Esophagus squamous epithelium (tissue), 5 donors: ENCODE data around the gene UNC79. TPM values are rescaled to one million over a fixed set of nuclear protein-coding genes. Genes with fewer than 3 reads are reported as not detected.

Experiments used
- DNase-seq: peaks from one replicate; lab custom pipeline; 2025; lab: John Stamatoyannopoulos, UW
- H3K27ac ChIP-seq, 4 donors: fragments of 200-600 bp; sonication (generic); one replicate each; pipeline ENCODE4 v1.5.1; 2016 to 2019; ENCODE audit warnings: mild to moderate bottlenecking in 1 of 4
- H3K27me3 ChIP-seq, 4 donors: fragments of 200-600 bp; sonication (generic); 1 replicate in 3 of 4; 2 replicates in 1 of 4; pipeline versions ENCODE4 v1.5.1 to v1.6.0; 2017 to 2021; ENCODE audit warnings: antibody characterized with exemption in 1 of 4
- H3K36me3 ChIP-seq, 3 donors: fragments of 200-600 bp; sonication (generic); one replicate each; pipeline ENCODE4 v1.5.1; 2016 to 2019
- H3K4me1 ChIP-seq, 3 donors: fragments of 200-600 bp; sonication (generic); one replicate each; pipeline ENCODE4 v1.5.1; 2017 to 2019
- H3K4me3 ChIP-seq, 4 donors: fragments of 200-600 bp; sonication (generic); 1 replicate in 3 of 4; 2 replicates in 1 of 4; pipeline ENCODE4 v1.5.1; 2016 to 2019; ENCODE audit warnings: mild to moderate bottlenecking in 2 of 4, moderate library complexity in 1 of 4
- H3K9me3 ChIP-seq, 3 donors: fragments of 200-600 bp; sonication (generic); one replicate each; pipeline ENCODE4 v1.5.1; 2016 to 2019
- POLR2A ChIP-seq, 4 donors: fragments of 450-650 bp; IDR thresholded peaks; one replicate each; pipeline ENCODE4 v1.6.1; 2017; ENCODE audit warnings: antibody characterized with exemption in 4 of 4, mild to moderate bottlenecking in 4 of 4, moderate library complexity in 3 of 4
- WGBS, 2 donors: methylation state at CpG; one replicate each; pipeline ENCODE4 v1.1.5; 2018; 5-methylcytosine and 5-hydroxymethylcytosine counted together
- intact Hi-C: fragments of 100-400 bp; cut with DNase I; formaldehyde crosslinking; loops from one replicate; pipeline ENCODE4 v1.15.0; 2022
- total RNA-seq, 4 donors: library from RNA; depleted of rRNA; stranded (reverse); fragments of >200 nt; gene quantifications; one replicate each; pipeline ENCODE4 v1.1.0, GENCODE V29; 2016
- TF ChIP-seq, protein P1 (sequence below), 6 experiments: fragments of 450-650 bp in 4 of 6; fragments of 200-600 bp in 2 of 6; sonication (generic) in 2 of 6; IDR thresholded peaks; one replicate each; pipeline ENCODE4 v1.5.1; 2016 to 2019; ENCODE audit warnings: antibody characterized with exemption in 6 of 6, mild to moderate bottlenecking in 4 of 6, moderate library complexity in 4 of 6
- donor health status: DM: yes; HTN: yes; CAD: no.

Gene UNC79
- total RNA-seq, 4 donors from 2014 or later: under 0.01 TPM; not detected in 3

DNA sequence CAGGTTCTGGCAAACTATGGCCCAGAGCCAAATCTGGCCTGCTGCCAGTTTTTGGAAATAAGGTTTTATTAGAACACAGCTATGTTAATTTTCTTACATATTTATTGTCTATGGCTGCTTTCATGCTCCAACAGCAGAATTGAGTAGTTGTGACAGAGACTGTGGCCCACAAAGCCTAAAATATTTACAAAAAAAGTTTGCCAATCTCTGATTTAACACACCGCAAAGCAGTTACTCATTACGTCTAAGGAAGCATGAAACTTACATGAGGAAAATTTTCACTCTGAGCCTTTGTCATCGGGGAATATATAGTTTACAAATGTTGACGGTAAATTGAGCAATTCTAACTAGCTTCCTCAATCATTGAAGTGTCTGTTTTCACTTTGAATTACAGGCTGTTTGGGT is 96.5 kb downstream of the UNC79 start:
- intact Hi-C loops: no loop called here
- no peak overlapping the region for H3K27ac ChIP-seq
- TF ChIP-seq, protein P1, sequence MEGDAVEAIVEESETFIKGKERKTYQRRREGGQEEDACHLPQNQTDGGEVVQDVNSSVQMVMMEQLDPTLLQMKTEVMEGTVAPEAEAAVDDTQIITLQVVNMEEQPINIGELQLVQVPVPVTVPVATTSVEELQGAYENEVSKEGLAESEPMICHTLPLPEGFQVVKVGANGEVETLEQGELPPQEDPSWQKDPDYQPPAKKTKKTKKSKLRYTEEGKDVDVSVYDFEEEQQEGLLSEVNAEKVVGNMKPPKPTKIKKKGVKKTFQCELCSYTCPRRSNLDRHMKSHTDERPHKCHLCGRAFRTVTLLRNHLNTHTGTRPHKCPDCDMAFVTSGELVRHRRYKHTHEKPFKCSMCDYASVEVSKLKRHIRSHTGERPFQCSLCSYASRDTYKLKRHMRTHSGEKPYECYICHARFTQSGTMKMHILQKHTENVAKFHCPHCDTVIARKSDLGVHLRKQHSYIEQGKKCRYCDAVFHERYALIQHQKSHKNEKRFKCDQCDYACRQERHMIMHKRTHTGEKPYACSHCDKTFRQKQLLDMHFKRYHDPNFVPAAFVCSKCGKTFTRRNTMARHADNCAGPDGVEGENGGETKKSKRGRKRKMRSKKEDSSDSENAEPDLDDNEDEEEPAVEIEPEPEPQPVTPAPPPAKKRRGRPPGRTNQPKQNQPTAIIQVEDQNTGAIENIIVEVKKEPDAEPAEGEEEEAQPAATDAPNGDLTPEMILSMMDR (IDR thresholded peaks at IDR 0.05): no peak
- TF ChIP-seq POLR2A (IDR thresholded peaks at IDR 0.05): no peak
- H3K27me3 ChIP-seq: peaks cover 0 to 5% (median 0%) of the 10 kb centered on the region in 4 donors
- DNase-seq: no peak
- H3K9me3 ChIP-seq: no peaks in the 10 kb centered on the region
- no peaks in the 10 kb centered on the region for H3K4me1 ChIP-seq
- no peak overlapping the region for H3K4me3 ChIP-seq
- no peaks in the 10 kb centered on the region for H3K36me3 ChIP-seq
- WGBS, 2 donors: 28 to 50% methylated on average over 4 of the region's 4 CpGs

DNA sequence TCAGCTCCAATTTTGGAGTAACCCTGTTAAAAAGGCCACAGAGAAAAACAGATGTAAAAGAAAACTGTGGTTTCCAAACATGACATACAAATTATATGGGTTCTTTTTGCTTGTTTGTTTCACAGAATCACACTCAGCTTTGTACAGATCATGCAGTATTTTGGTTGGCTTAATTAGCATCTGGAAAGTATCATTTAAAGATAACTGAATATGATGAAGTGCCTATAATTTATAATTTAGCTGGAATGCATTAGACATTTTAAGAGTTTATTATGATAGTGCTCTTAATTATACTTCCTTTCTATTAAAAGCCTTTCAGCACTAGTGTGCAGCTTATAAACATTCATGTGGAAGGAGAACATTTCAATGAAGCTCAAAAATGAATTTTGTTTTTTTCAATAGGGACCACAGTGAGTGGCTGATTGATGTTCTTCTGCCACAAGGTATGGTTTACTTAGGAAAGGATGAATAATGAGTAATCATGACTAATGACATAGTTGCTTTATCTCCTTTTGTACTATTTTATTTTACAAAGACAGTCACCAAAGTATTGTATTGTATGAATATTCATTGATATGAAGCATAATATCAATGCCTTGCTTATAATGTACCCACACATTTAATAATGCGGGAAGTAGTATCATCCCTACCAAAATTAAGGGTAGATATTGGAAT is 98.3 kb downstream of the UNC79 start:
- H3K9me3 ChIP-seq: no peaks in the 10 kb centered on the region
- no peaks in the 10 kb centered on the region for H3K4me1 ChIP-seq
- H3K4me3 ChIP-seq: no peak overlapping the region
- H3K27ac ChIP-seq: no peak overlapping the region
- DNase-seq: no peak
- H3K27me3 ChIP-seq: peaks cover 0 to 5% (median 0%) of the 10 kb centered on the region in 4 donors
- TF ChIP-seq POLR2A (IDR thresholded peaks at IDR 0.05): no peak
- TF ChIP-seq, protein P1 (IDR thresholded peaks at IDR 0.05): no peak
- intact Hi-C loops: no loop called here
- H3K36me3 ChIP-seq: no peaks in the 10 kb centered on the region
- WGBS, 2 donors: 73 to 95% methylated on average over 1 of the region's 1 CpG

- Histone ChIP-seq H3K9me3 (no peaks in the 10 kb centered on the region), H3K27me3 (peaks cover 0 to 5% (median 0%) of the 10 kb centered on the region in 4 donors), H3K36me3 (no peaks in the 10 kb centered on the region), H3K27ac (no peak overlapping the region), H3K4me3 (no peak overlapping the region), H3K4me1 (no peaks in the 10 kb centered on the region)
- 79 to 93% methylated on average over 1 of the region's 1 CpG for WGBS, 2 donors
- DNase-seq: no peak
- TF ChIP-seq POLR2A (IDR thresholded peaks at IDR 0.05): no peak
- TF ChIP-seq, protein P1 (IDR thresholded peaks at IDR 0.05): no peak
- intact Hi-C loops: no loop called here
Observed at GRCh38 chr14:93531644-93532043, 100.9 kb downstream of the UNC79 start.

GRCh38 chr14:93532541-93532940 is 101.8 kb downstream of the UNC79 start:
- Histone ChIP-seq H3K27me3 (peaks cover 0 to 5% (median 0%) of the 10 kb centered on the region in 4 donors), H3K4me3 (no peak overlapping the region), H3K9me3 (no peaks in the 10 kb centered on the region), H3K4me1 (no peaks in the 10 kb centered on the region), H3K27ac (no peak overlapping the region), H3K36me3 (no peaks in the 10 kb centered on the region)
- intact Hi-C loops: no loop called here
- no peak for TF ChIP-seq POLR2A (IDR thresholded peaks at IDR 0.05)
- TF ChIP-seq, protein P1 (IDR thresholded peaks at IDR 0.05): no peak
- 35 to 58% methylated on average over 2 of the region's 2 CpGs for WGBS, 2 donors
- DNase-seq: no peak

DNA sequence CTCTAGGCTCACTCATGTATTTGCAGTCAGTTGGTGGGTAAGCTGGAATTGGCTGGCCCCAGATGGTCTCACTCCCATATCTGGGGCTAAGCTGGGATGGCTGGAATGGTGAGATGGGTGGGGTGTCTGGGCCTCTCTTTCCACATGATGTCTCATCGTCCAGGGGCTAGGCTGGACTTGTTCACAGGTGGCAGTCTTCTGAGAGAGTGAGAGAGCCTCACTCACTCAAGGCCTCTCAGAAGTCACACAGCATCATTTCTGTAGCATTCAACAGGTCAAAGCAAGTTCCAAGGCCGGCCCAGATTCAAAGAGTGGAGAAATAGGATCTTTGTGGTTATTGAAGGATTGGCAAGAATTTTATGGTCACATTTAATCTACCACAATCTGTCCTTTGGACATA is 102.7 kb downstream of the UNC79 start:
- no peaks in the 10 kb centered on the region for H3K9me3 ChIP-seq

More for the DNA sequence above, 102.7 kb downstream of the UNC79 start:
- H3K4me1 ChIP-seq: no peaks in the 10 kb centered on the region
- 44 to 65% methylated on average over 2 of the region's 2 CpGs for WGBS, 2 donors
- intact Hi-C loops: no loop called here
- H3K27ac ChIP-seq: no peak overlapping the region
- TF ChIP-seq, protein P1 (IDR thresholded peaks at IDR 0.05): no peak
- TF ChIP-seq POLR2A (IDR thresholded peaks at IDR 0.05): no peak
- no peak overlapping the region for H3K4me3 ChIP-seq
- H3K36me3 ChIP-seq: no peaks in the 10 kb centered on the region
- H3K27me3 ChIP-seq: peaks cover 0 to 5% (median 0%) of the 10 kb centered on the region in 4 donors
- no peak for DNase-seq
